ENCODE measurements around the gene LEMD3.
A peak's percentile ranks its signal among the peaks of the same experiment; 100 is the strongest.

The LEMD3 gene

DNA sequence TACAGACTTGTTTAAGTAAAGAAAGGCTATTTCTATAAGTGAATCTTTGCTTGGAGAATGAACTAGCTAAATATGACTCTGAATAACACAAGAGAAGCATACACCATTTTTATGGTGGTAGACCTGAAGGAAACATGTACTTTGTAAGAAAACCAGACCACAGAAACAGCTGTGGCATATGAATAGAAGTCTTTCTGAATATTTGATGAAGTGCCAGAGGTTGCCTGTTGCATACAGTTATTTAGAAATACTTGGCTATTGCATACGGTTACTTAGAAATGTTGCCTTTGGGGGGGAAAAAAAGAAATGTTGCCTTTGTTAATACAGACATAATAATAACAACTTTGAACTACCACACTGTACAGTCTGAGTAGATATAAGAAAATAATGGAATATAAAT is 16.8 kb upstream of the LEMD3 start:
- Histone ChIP-seq H3K4me1 (ENCODE audit: control insufficient read depth, low read length) (peaks cover 16% of the 10 kb centered on the region), H3K27ac (ENCODE audit: low read depth, low read length) (no peak overlapping the region), H3K4me2 (ENCODE audit: low read length) (no peak overlapping the region), H3K9me2 (replicated peaks; ENCODE audit: control insufficient read depth, low read length) (no peaks in the 10 kb centered on the region), H3K79me2 (ENCODE audit: control insufficient read depth, low read length) (no peaks in the 10 kb centered on the region), H3K9me3 (ENCODE audit: control insufficient read depth, insufficient read depth, low read length) (no peaks in the 10 kb centered on the region), H3K27me3 (ENCODE audit: control insufficient read depth, low read length) (no peaks in the 10 kb centered on the region), H4K20me1 (ENCODE audit: control insufficient read depth, insufficient read depth, low read depth, low read length) (no peaks in the 10 kb centered on the region), H3K4me3 (ENCODE audit: low read length) (no peak overlapping the region), H3K36me3 (ENCODE audit: control insufficient read depth, low read length) (no peaks in the 10 kb centered on the region), H3F3A (ENCODE audit: control insufficient read depth, insufficient read depth) (no peaks in the 10 kb centered on the region)
- TF ChIP-seq, protein P1, sequence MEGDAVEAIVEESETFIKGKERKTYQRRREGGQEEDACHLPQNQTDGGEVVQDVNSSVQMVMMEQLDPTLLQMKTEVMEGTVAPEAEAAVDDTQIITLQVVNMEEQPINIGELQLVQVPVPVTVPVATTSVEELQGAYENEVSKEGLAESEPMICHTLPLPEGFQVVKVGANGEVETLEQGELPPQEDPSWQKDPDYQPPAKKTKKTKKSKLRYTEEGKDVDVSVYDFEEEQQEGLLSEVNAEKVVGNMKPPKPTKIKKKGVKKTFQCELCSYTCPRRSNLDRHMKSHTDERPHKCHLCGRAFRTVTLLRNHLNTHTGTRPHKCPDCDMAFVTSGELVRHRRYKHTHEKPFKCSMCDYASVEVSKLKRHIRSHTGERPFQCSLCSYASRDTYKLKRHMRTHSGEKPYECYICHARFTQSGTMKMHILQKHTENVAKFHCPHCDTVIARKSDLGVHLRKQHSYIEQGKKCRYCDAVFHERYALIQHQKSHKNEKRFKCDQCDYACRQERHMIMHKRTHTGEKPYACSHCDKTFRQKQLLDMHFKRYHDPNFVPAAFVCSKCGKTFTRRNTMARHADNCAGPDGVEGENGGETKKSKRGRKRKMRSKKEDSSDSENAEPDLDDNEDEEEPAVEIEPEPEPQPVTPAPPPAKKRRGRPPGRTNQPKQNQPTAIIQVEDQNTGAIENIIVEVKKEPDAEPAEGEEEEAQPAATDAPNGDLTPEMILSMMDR (IDR thresholded peaks at IDR 0.05; ENCODE audit: low read depth, low read length, poor library complexity, severe bottlenecking) = no peak
- no peak for TF ChIP-seq EZH2phosphoT487 (IDR thresholded peaks at IDR 0.05; ENCODE audit: borderline replicate concordance, low read length)

DNA sequence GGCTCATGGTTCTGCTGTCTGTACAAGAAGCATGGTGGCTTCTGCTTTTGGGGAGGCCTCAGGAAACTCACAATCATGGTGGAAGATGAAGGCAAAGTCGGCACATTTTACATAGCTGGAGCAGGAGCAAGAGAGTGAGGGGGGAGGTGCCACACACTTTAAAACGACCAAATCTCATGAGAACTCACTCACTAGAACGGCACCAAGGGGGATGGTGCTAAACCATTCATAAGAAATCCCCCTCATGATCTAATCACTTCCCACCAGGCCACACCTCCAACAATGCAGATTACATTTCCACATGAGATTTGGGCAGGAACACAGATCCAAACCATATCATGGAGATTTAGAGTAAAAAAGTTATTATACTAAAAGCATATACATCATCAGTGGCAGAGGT is 13.6 kb upstream of the LEMD3 start:
- no peak overlapping the region for H3K4me2 ChIP-seq (ENCODE audit: low read length)
- no peaks in the 10 kb centered on the region for H3K9me2 ChIP-seq (replicated peaks; ENCODE audit: control insufficient read depth, low read length)
- peaks cover 16% of the 10 kb centered on the region for H3K4me1 ChIP-seq (ENCODE audit: control insufficient read depth, low read length)
- no peak for TF ChIP-seq EZH2phosphoT487 (IDR thresholded peaks at IDR 0.05; ENCODE audit: borderline replicate concordance, low read length)
- TF ChIP-seq, protein P1 (IDR thresholded peaks at IDR 0.05; ENCODE audit: low read depth, low read length, poor library complexity, severe bottlenecking) = no peak
- H3K79me2 ChIP-seq (ENCODE audit: control insufficient read depth, low read length) = no peaks in the 10 kb centered on the region
- no peak overlapping the region for H3K27ac ChIP-seq (ENCODE audit: low read depth, low read length)
- no peak overlapping the region for H3K4me3 ChIP-seq (ENCODE audit: low read length)
- peaks cover 5% of the 10 kb centered on the region; the same call in 1 of the 2 replicates for H3K27me3 ChIP-seq (ENCODE audit: control insufficient read depth, low read length)
- H3K9me3 ChIP-seq (ENCODE audit: control insufficient read depth, insufficient read depth, low read length) = no peaks in the 10 kb centered on the region
- no peaks in the 10 kb centered on the region for H4K20me1 ChIP-seq (ENCODE audit: control insufficient read depth, insufficient read depth, low read depth, low read length)
- no peaks in the 10 kb centered on the region for H3F3A ChIP-seq (ENCODE audit: control insufficient read depth, insufficient read depth)
- no peaks in the 10 kb centered on the region for H3K36me3 ChIP-seq (ENCODE audit: control insufficient read depth, low read length)

DNA sequence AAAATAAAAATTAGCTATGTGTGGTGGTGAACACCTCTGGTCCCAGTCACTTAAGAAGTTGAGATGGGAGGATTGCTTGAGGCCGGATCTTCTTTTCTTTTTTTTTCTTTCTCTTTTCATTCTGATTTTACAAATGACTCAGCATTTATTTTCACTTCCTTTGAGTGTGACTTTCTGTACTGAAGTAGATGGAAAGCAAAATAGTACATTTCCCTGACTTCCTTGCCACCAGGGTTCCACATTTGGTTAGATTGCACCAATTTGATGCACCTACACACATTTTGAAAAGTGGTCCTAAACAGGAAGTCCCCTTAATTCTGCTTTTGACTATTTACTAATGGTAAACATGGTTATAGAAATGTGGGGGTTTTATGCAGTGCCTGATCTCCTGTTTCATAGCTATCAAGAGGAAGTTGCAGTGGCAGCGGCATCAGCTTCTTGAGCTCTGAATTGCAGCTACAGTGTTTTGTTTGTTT is 13.0 kb upstream of the LEMD3 start:
- Histone ChIP-seq H3K36me3 (ENCODE audit: control insufficient read depth, low read length) (no peaks in the 10 kb centered on the region), H3K27ac (ENCODE audit: low read depth, low read length) (no peak overlapping the region), H3K4me1 (ENCODE audit: control insufficient read depth, low read length) (peaks cover 16% of the 10 kb centered on the region), H3K9me2 (replicated peaks; ENCODE audit: control insufficient read depth, low read length) (no peaks in the 10 kb centered on the region), H3K4me3 (ENCODE audit: low read length) (peak overlapping the region; percentile 25; the same call in 1 of the 2 replicates), H4K20me1 (ENCODE audit: control insufficient read depth, insufficient read depth, low read depth, low read length) (no peaks in the 10 kb centered on the region), H3K27me3 (ENCODE audit: control insufficient read depth, low read length) (peaks cover 5% of the 10 kb centered on the region; the same call in 1 of the 2 replicates), H3F3A (ENCODE audit: control insufficient read depth, insufficient read depth) (no peaks in the 10 kb centered on the region), H3K4me2 (ENCODE audit: low read length) (peak overlapping the region; percentile 40), H3K9me3 (ENCODE audit: control insufficient read depth, insufficient read depth, low read length) (no peaks in the 10 kb centered on the region), H3K79me2 (ENCODE audit: control insufficient read depth, low read length) (no peaks in the 10 kb centered on the region)
- TF ChIP-seq, protein P1 (IDR thresholded peaks at IDR 0.05; ENCODE audit: low read depth, low read length, poor library complexity, severe bottlenecking) = no peak
- TF ChIP-seq EZH2phosphoT487 (IDR thresholded peaks at IDR 0.05; ENCODE audit: borderline replicate concordance, low read length) = no peak

Data from DOHH2 (cell line).